H1 (cell line): Measurements from ENCODE around the gene LRFN3. TPM values are rescaled to one million over a fixed set of nuclear protein-coding genes. Genes with fewer than 3 reads are reported as not detected.

ENCODE experiments used
- ATF2 ChIP-seq: IDR thresholded peaks from 2 replicates; pipeline ENCODE4 v1.6.1; 2012; ENCODE audit warnings: low read length, inconsistent platforms
- CBX5 ChIP-seq: fragments of 300-800, 300-1000 bp; sonication (generic); IDR thresholded peaks from 2 replicates; pipeline ENCODE4 v1.7.1; 2016; ENCODE audit warnings: antibody characterized with exemption, low read length, low read depth
- CHD7 ChIP-seq: fragments of 300-600 bp; sonication (generic); IDR thresholded peaks from 2 replicates; pipeline ENCODE4 v1.7.1; 2012; ENCODE audit warnings: low read length, moderate library complexity, mild to moderate bottlenecking, inconsistent platforms; ENCODE audit not compliant: insufficient replicate concordance
- CREB1 ChIP-seq: IDR thresholded peaks from 2 replicates; pipeline ENCODE4 v1.6.1; 2012; ENCODE audit warnings: inconsistent platforms
- JUN ChIP-seq: IDR thresholded peaks from 2 replicates; pipeline ENCODE4 v1.6.1; 2011; ENCODE audit warnings: low read depth, mild to moderate bottlenecking, improper control_type of control experiment, low read length
- KDM1A ChIP-seq: fragments of 200-600, 300-600 bp; sonication (generic); IDR thresholded peaks from 2 replicates; pipeline ENCODE4 v1.7.1; 2016; ENCODE audit warnings: mild to moderate bottlenecking, low read length, borderline replicate concordance
- PHF8 ChIP-seq: fragments of 200-600 bp; sonication (generic); conservative IDR thresholded peaks from 2 replicates; pipeline ENCODE4 v1.7.1; 2012; ENCODE audit warnings: low read depth, mild to moderate bottlenecking, inconsistent platforms, low read length, moderate library complexity
- SUZ12 ChIP-seq: fragments of 200-600 bp; sonication (generic); IDR thresholded peaks from 2 replicates; pipeline ENCODE4 v1.6.1; 2012; ENCODE audit warnings: mild to moderate bottlenecking, inconsistent platforms, low read length, moderate library complexity, mixed read lengths
- TAF1 ChIP-seq: IDR thresholded peaks from 2 replicates; pipeline ENCODE4 v1.6.1; 2011; ENCODE audit warnings: mild to moderate bottlenecking, low read depth, low read length
- polyA plus RNA-seq, 7 experiments: library from polyadenylated mRNA; depleted of rRNA in 3 of 7; stranded (reverse) in 5 of 7; unstranded in 2 of 7; fragments of >200 nt in 5 of 7; fragments of 200-250 nt in 2 of 7; gene quantifications; 1 replicate in 5 of 7; 2 replicates in 1 of 7; 4 replicates in 1 of 7; pipeline versions ENCODE4 v1.2.1 to v1.2.3, GENCODE V29; 2011 to 2013; ENCODE audit warnings: missing spikeins in 2 of 7, mixed read lengths in 2 of 7
- total RNA-seq: library from RNA; stranded (reverse); fragmentation: NEBNext Ultra II Directional; extraction: Animal tissue kit (Norgen Biotek cat#: 25700); gene quantifications from 2 replicates; pipeline ENCODE4 v1.2.1, GENCODE V29; 2021

Gene LRFN3
- total and polyA plus RNA-seq, 2 of the 8 experiments (the other 6 are each of a cell fraction or from before 2014, with no cell fraction given) = 4.6 to 16.8 TPM

GRCh38 chr19:35991731-35992450, 55.7 kb downstream of the LRFN3 start (continued):
- TF ChIP-seq CHD7 (no peak), PHF8 (no peak), CBX5 (no peak), SUZ12 (no peak), TAF1 (no peak), ATF2 (no peak), CREB1 (no peak), JUN (no peak), KDM1A (no peak)
